OCI-LY7 (cell line): ENCODE data around the gene KDM4B. TPM values are rescaled to one million over a fixed set of nuclear protein-coding genes. Genes with fewer than 3 reads are reported as not detected.

Experiments
- BruUV-seq: library from RNA; stranded (reverse); fragments of 400-500 nt; replicated peaks from 2 replicates; lab custom pipeline; 2021; lab: Mats Ljungman, UMichigan
- CTCF ChIA-PET: fragments of 300-600 bp; sonication (Branson Sonifier 250); formaldehyde crosslinking; loops from one replicate; lab custom pipeline; 2022; ENCODE audit warnings: antibody characterized with exemption; ENCODE audit not compliant: unreplicated experiment; lab: Charles Lee
- POLR2A ChIA-PET: fragments of 300-600 bp; sonication (Branson Sonifier 250); formaldehyde crosslinking; loops from one replicate; lab custom pipeline; 2022; ENCODE audit warnings: antibody characterized with exemption; lab: Charles Lee
- DNase-seq: peaks from one replicate; pipeline ENCODE4 v3.0.0-alpha.2; 2015; ENCODE audit warnings: low spot score
- H2AFZ ChIP-seq: fragments of 200-600 bp; sonication (generic), shearing (Covaris generic); 2 replicates; pipeline ENCODE4 v1.6.1; 2014; ENCODE audit warnings: mild to moderate bottlenecking, antibody characterized with exemption, low read length, moderate library complexity
- H3K27ac ChIP-seq: fragments of 200-600 bp; sonication (generic); 2 replicates; pipeline ENCODE4 v1.5.1; 2014; ENCODE audit warnings: mixed run types, low read depth, mild to moderate bottlenecking, moderate library complexity, low read length, inconsistent platforms; ENCODE audit not compliant: poor library complexity, severe bottlenecking
- H3K36me3 ChIP-seq: fragments of 200-600 bp; sonication (generic); 2 replicates; pipeline ENCODE4 v1.6.1; 2014; ENCODE audit warnings: mild to moderate bottlenecking, antibody characterized with exemption, low read length, moderate library complexity, mixed read lengths; ENCODE audit not compliant: insufficient read depth
- H3K4me1 ChIP-seq: fragments of 200-600 bp; sonication (generic); 2 replicates; pipeline ENCODE4 v1.5.1; 2014; ENCODE audit warnings: mild to moderate bottlenecking, low read length; ENCODE audit not compliant: insufficient read depth, poor library complexity, severe bottlenecking
- H3K4me2 ChIP-seq: fragments of 200-600 bp; sonication (generic); 2 replicates; pipeline ENCODE4 v1.6.1; 2014; ENCODE audit warnings: mild to moderate bottlenecking, low read length
- H3K4me3 ChIP-seq: fragments of 200-600 bp; sonication (generic); 2 replicates; pipeline ENCODE4 v1.5.1; 2014; ENCODE audit warnings: mild to moderate bottlenecking, low read depth, low read length; ENCODE audit not compliant: poor library complexity, severe bottlenecking
- H3K79me2 ChIP-seq: fragments of 200-600 bp; sonication (generic); 2 replicates; pipeline ENCODE4 v1.6.1; 2016; ENCODE audit warnings: low read depth, mild to moderate bottlenecking, low read length, moderate library complexity, mixed read lengths; ENCODE audit not compliant: insufficient read depth
- H3K9me2 ChIP-seq: fragments of 200-600 bp; sonication (generic); 2 replicates; pipeline ENCODE4 v1.6.1; 2016; ENCODE audit warnings: mild to moderate bottlenecking, low read length, mixed read lengths; ENCODE audit not compliant: insufficient read depth
- H3K9me3 ChIP-seq: fragments of 200-600 bp; sonication (generic); 2 replicates; pipeline ENCODE4 v1.6.1; 2014; ENCODE audit warnings: mild to moderate bottlenecking, mixed run types, low read length, mixed read lengths
- H4K20me1 ChIP-seq: fragments of 200-600 bp; sonication (generic); 2 replicates; pipeline ENCODE4 v1.6.1; 2014; ENCODE audit warnings: mild to moderate bottlenecking, antibody characterized with exemption, low read length, moderate library complexity, mixed read lengths; ENCODE audit not compliant: insufficient read depth
- EZH2phosphoT487 ChIP-seq: fragments of 200-600 bp; sonication (generic); IDR thresholded peaks from 2 replicates; pipeline ENCODE4 v1.6.1; 2018; ENCODE audit warnings: low read depth, borderline replicate concordance, mild to moderate bottlenecking, mixed run types, antibody characterized with exemption, low read length, moderate library complexity, mixed read lengths
- intact Hi-C: fragments of 100-400 bp; cut with micrococcal nuclease; formaldehyde crosslinking; loops from one replicate; pipeline ENCODE4 v1.10.0; 2022; ENCODE audit not compliant: unreplicated experiment
- total RNA-seq, 2 experiments: library from RNA; depleted of rRNA in 1 of 2; stranded (reverse); fragments of >200 nt in 1 of 2; shearing (Covaris generic) in 1 of 2; gene quantifications; 2 replicates each; pipeline ENCODE4 v1.2.3, GENCODE V29; 2014 to 2022
- TF ChIP-seq, protein P1 (sequence below): fragments of 200-600 bp; sonication (generic); conservative IDR thresholded peaks from 2 replicates; pipeline ENCODE4 v1.5.1; 2014; ENCODE audit warnings: mild to moderate bottlenecking, antibody characterized with exemption, low read length, moderate library complexity, mixed read lengths

The KDM4B gene
- total RNA-seq, 2 experiments from 2014 or later: 24.3 to 44.2 TPM

DNA sequence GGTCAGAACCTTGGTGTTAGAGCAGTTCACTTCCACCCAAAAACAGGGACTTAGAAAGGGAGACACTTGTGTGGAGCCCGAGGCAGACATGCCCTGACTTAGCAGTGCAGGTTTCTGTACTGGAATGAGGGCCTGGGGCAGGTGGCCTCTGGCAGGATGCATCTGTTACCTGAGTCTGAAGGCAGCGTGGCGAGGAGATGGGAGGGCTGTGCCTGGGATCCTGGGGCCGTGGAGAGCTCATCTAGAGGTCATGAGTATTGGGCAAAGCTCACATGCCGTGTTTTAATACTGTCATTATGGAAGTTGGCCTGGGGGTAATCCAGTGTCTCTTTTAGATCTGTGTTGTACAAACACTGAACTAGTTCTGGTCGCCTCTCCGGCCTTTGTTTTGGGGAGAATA lies 21.4 kb downstream of the KDM4B start:
- no peaks in the 10 kb centered on the region for H4K20me1 ChIP-seq
- ChIA-PET CTCF (no interaction called here), POLR2A (no interaction called here)
- H3K9me2 ChIP-seq: no peaks in the 10 kb centered on the region
- no peak overlapping the region for H3K4me3 ChIP-seq
- no peak overlapping the region for H3K4me2 ChIP-seq
- no peaks in the 10 kb centered on the region for H3K4me1 ChIP-seq
- no peak for TF ChIP-seq EZH2phosphoT487
- TF ChIP-seq, protein P1, sequence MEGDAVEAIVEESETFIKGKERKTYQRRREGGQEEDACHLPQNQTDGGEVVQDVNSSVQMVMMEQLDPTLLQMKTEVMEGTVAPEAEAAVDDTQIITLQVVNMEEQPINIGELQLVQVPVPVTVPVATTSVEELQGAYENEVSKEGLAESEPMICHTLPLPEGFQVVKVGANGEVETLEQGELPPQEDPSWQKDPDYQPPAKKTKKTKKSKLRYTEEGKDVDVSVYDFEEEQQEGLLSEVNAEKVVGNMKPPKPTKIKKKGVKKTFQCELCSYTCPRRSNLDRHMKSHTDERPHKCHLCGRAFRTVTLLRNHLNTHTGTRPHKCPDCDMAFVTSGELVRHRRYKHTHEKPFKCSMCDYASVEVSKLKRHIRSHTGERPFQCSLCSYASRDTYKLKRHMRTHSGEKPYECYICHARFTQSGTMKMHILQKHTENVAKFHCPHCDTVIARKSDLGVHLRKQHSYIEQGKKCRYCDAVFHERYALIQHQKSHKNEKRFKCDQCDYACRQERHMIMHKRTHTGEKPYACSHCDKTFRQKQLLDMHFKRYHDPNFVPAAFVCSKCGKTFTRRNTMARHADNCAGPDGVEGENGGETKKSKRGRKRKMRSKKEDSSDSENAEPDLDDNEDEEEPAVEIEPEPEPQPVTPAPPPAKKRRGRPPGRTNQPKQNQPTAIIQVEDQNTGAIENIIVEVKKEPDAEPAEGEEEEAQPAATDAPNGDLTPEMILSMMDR: no peak
- no peaks in the 10 kb centered on the region for H3K9me3 ChIP-seq
- intact Hi-C loops: no loop called here
- BruUV-seq: no TSS peak
- no peaks in the 10 kb centered on the region for H3K79me2 ChIP-seq
- DNase-seq: no peak
- no peak overlapping the region for H3K27ac ChIP-seq
- no peaks in the 10 kb centered on the region for H3K36me3 ChIP-seq
- no peak overlapping the region for H2AFZ ChIP-seq

DNA sequence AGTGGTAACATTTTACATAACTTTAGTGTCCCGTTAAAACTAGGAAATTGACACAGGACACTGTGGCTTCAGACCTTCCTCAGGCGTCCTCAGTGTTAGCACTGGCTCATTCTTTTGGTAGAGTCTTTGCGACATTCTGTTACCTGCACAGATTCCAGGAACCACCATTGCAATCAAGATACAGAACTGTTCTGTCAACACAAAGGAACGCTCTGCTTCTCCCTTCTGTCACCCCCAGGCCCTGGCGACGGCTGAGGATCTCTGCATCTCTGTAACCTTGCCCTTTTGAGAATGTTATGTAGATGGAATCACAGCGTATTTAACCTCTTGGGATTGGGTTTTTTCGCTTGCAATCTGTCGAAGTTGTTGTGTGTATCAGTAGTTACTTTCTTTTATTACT lies 22.6 kb downstream of the KDM4B start:
- no peaks in the 10 kb centered on the region for H3K9me3 ChIP-seq
- no peaks in the 10 kb centered on the region for H3K79me2 ChIP-seq
- no peaks in the 10 kb centered on the region for H4K20me1 ChIP-seq
- no peak overlapping the region for H2AFZ ChIP-seq
- no peak overlapping the region for H3K27ac ChIP-seq
- CTCF ChIA-PET: no interaction called here
- POLR2A ChIA-PET: no interaction called here
- H3K36me3 ChIP-seq: no peaks in the 10 kb centered on the region
- no peaks in the 10 kb centered on the region for H3K9me2 ChIP-seq
- no peak for DNase-seq
- TF ChIP-seq, protein P1: no peak
- no peaks in the 10 kb centered on the region for H3K4me1 ChIP-seq
- H3K4me3 ChIP-seq: no peak overlapping the region
- no TSS peak for BruUV-seq
- H3K4me2 ChIP-seq: no peak overlapping the region
- intact Hi-C loops: no loop called here

DNA sequence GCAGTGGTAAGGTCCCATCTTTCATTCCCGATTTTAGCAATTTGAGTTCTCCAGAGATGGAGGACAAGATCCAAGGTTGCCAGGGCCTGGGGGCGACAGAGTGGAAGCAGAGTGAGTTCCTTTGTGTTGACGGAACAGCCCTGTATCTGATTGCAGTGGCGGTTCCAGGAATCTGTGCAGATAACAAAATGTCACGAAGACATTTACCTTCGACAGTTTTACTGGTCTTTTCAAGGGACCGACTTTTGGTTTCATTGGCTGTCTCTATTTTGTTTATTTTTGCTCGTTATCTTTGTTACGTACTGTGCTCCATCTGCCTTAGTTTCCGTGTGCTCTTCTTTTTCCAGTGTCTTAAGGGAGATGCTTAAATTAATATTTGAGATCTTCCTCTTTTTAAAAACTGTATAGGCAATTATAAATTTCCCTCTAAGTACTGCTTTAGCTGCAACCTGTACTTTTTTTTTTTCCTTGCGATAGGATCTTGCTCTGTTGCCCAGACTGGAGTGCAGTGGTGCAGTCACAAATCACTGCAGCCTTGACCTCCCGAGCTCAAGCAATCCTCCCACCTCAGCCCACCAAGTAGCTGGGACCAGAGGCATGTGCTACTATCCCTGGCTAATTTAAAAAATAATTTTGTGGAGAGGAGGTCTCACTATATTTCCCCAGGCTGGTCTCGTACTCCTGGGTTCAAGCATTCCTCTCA lies 23.2 kb downstream of the KDM4B start:
- no peak overlapping the region for H3K27ac ChIP-seq
- H3K36me3 ChIP-seq: no peaks in the 10 kb centered on the region
- TF ChIP-seq, protein P1: no peak
- TF ChIP-seq EZH2phosphoT487: no peak
- H3K4me1 ChIP-seq: no peaks in the 10 kb centered on the region
- no peak overlapping the region for H2AFZ ChIP-seq
- no TSS peak for BruUV-seq
- ChIA-PET CTCF (no interaction called here), POLR2A (no interaction called here)
- intact Hi-C loops: no loop called here
- H3K79me2 ChIP-seq: no peaks in the 10 kb centered on the region
- H3K4me3 ChIP-seq: no peak overlapping the region
- DNase-seq: no peak
- no peaks in the 10 kb centered on the region for H3K9me2 ChIP-seq
- H3K4me2 ChIP-seq: no peak overlapping the region
- H4K20me1 ChIP-seq: no peaks in the 10 kb centered on the region
- no peaks in the 10 kb centered on the region for H3K9me3 ChIP-seq
